ENCODE results near the gene RNF4.
"Not testable (repeated sequence)": the region's sequence is repeated elsewhere in the genome, so short reads cannot be mapped to it uniquely, and the experiment has no call there.

The RNF4 gene

DNA sequence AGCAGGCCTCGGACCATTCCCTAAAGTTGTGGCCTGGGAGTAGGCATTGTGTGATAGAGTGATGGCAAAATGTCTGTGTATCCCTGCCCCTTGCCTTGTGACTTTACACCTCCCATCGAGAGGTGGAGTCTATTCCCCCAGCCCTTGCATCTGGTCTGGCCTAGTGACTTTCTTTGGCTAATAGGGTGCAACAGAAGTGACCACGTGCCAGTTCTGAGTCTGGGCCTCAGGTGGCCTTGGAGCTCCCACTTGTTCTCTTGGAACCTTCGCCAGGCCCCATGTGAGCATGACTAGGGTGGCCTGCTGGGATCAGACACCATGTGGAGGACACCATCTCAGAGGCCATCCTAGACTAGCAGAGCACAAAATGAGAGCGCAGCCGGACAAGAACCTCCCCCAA is 3.9 kb upstream of the RNF4 start:
- no peak for DNase-seq (ENCODE audit: extremely low read depth, low read depth)
- TF ChIP-seq, protein P1, sequence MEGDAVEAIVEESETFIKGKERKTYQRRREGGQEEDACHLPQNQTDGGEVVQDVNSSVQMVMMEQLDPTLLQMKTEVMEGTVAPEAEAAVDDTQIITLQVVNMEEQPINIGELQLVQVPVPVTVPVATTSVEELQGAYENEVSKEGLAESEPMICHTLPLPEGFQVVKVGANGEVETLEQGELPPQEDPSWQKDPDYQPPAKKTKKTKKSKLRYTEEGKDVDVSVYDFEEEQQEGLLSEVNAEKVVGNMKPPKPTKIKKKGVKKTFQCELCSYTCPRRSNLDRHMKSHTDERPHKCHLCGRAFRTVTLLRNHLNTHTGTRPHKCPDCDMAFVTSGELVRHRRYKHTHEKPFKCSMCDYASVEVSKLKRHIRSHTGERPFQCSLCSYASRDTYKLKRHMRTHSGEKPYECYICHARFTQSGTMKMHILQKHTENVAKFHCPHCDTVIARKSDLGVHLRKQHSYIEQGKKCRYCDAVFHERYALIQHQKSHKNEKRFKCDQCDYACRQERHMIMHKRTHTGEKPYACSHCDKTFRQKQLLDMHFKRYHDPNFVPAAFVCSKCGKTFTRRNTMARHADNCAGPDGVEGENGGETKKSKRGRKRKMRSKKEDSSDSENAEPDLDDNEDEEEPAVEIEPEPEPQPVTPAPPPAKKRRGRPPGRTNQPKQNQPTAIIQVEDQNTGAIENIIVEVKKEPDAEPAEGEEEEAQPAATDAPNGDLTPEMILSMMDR (IDR thresholded peaks at IDR 0.05; ENCODE audit: low read depth, low read length, missing control alignments) = no peak
- H3K4me3 ChIP-seq (replicated peaks; ENCODE audit: low read depth, low read length) = no peak overlapping the region

DNA sequence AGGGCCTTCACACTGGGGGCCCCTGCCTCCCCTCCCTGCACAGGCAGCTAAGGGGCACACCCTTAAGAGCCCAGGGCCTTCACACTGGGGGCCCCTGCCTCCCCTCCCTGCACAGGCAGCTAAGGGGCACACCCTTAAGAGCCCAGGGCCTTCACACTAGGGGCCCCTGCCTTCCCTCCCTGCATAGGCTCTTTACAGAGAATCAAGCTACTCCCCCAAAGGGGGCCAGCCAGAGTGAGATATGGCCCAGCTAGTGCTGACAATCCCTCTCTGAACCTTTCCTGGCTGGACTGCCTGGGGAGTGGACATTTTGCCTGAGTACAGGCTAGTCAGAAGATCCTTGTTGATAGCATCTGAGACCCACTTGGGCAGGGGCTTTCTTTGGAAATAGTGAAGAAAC is 3.4 kb upstream of the RNF4 start:
- not testable (repeated sequence) for H3K4me3 ChIP-seq (replicated peaks; ENCODE audit: low read depth, low read length); DNase-seq (ENCODE audit: extremely low read depth, low read depth)

DNA sequence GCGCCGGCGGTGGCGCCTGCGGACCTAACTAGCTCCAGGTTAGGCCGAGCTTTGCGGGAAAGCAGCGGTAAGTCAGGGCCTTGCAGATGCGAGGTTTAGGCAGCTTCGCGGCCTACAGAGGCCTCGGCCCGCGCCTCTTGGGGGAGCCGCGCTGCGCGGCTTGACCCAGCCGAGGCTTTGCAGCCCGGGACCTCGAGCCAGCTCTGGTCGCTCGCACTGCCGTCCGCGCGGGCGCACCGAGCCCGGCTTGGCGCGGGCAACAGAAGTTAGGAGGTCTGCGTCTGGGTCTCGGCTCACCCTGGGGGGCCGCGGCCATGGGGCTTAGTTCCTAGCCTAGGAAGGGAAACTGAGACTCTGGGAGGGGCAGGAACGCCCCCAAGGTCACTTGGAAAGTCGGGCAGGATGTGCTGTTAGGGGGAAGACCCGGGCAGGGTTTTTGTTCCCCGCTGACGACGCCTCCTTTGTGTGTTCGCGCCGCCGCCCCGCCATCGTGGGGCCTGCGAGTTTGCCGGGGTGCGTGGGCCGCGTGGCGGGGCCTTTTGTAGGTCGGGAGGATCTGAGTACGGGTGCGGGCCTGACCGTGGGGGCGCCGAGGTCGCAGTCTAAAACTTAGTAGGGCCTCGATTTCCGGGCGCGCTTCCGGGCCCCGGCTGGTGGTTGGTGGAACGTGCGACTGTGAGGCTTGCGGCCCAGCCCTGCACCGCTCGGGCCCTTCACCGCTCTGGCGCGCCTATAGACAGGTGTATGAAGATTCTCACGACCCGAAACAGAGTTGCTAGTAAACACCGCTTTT is 482 bp downstream of the RNF4 start:
- no peak for DNase-seq (ENCODE audit: extremely low read depth, low read depth)
- TF ChIP-seq, protein P1 (IDR thresholded peaks at IDR 0.05; ENCODE audit: low read depth, low read length, missing control alignments) = no peak
- H3K4me3 ChIP-seq (replicated peaks; ENCODE audit: low read depth, low read length) = peak overlapping the region; percentile 93

DNA sequence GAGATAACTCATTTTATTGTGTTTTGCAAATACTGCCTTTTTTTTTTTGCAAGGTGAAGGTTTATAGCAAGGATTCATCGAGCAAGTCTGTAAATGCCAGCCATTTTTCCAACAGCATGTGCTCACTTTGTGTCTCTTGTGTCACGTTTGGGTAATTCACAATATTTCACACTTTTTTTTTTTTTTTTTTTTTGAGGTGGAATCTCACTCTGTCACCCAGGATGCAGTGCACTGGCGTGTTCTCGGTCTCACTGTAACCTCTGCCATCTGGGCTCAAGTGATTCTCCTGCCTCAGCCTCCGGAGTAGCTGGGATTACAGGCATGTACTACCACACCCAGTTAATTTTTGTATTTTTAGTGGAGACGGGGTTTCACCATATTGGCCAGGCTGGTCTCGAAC is 1.9 kb downstream of the RNF4 start:
- TF ChIP-seq, protein P1 (IDR thresholded peaks at IDR 0.05; ENCODE audit: low read depth, low read length, missing control alignments) = no peak
- peak overlapping the region; percentile 93 for H3K4me3 ChIP-seq (replicated peaks; ENCODE audit: low read depth, low read length)
- no peak for DNase-seq (ENCODE audit: extremely low read depth, low read depth)

DNA sequence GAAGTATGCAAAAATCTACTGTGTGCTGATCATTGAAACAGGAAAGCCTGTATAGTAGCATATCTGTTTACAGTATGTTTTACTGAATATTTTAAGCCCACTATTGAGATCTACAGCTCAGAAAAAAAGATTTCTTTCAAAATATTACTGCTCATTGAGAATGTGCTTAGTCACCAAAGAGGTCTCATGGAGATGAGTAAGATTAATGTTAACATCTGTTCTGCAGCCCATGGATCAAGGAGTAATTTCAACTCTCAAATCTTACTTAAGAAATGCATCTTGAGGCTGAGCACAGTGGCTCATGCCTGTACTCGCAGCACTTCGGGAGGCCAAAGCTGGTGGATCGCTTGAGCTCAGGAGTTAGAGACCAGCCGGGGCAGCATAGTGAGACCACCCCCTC is 3.3 kb downstream of the RNF4 start:
- TF ChIP-seq, protein P1 (IDR thresholded peaks at IDR 0.05; ENCODE audit: low read depth, low read length, missing control alignments) = no peak
- no peak for DNase-seq (ENCODE audit: extremely low read depth, low read depth)

DNA sequence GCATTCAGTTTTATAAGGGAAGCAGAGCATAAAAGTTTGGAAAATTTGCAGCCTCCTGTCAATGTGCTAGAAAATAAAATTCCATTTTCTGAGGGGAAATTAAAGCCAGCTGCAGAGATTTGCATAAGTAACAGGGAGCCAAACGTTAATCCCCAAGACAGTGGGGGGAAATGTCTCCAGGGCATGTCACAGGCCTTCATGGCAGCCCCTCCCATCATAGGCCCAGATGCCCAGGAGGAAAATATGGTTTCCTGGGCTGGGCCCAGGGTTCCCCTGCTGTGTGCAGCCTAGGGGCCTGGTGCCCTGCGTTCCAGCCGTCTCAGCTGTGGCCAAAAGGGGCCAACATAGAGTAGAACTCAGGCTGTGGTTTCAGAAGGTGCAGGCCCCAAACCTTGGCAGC is 9.3 kb downstream of the RNF4 start:
- no peak for DNase-seq (ENCODE audit: extremely low read depth, low read depth)
- H3K4me3 ChIP-seq (replicated peaks; ENCODE audit: low read depth, low read length) = no peak overlapping the region
- TF ChIP-seq, protein P1 (IDR thresholded peaks at IDR 0.05; ENCODE audit: low read depth, low read length, missing control alignments) = no peak

More for the DNA sequence above, 3.3 kb downstream of the RNF4 start:
- no peak overlapping the region for H3K4me3 ChIP-seq (replicated peaks; ENCODE audit: low read depth, low read length)

DNA sequence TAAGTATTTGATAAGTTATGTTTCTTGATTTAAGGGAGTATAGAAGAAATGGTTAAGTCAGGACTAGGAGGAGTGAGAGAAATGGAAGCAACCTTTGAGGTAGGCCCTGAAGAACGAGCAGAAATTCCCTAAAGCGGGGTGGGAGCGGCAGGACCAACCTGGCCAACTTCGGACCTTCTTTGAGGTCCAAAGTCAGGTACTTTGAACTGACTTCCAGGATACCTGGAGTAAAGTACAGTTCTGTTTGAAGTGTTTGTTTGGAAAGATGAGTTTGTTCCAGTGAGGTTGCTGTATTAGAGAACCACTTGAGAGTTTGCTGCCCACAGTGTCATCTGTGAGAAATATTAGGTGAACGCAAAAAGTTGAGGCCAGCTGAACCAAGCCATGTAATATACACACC is 11.7 kb downstream of the RNF4 start:
- no peak overlapping the region for H3K4me3 ChIP-seq (replicated peaks; ENCODE audit: low read depth, low read length)
- DNase-seq (ENCODE audit: extremely low read depth, low read depth) = no peak
- TF ChIP-seq, protein P1 (IDR thresholded peaks at IDR 0.05; ENCODE audit: low read depth, low read length, missing control alignments) = no peak
